ENCODE data around the gene PLCH1.

DNA sequence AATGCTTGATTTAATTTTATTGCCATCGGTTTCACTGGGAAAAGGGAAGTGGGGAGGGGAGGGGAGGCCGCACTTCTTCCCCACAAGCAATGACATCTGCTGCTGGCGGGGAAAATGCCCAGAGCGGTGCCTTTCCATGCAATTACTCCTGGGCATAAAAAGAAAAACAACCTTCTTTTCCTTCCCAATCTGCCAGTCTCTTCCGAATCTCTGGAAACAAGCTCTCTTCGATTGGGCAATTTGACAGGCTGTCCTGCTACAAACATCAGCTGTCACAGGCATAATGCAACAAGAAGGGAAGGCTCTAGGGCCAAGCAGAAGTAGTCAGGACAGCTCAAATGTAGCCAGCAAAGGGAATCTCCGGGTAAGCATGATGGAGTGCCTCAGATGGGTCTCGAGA, 358.0 kb downstream of the PLCH1 start:
- TF ChIP-seq, protein P1, sequence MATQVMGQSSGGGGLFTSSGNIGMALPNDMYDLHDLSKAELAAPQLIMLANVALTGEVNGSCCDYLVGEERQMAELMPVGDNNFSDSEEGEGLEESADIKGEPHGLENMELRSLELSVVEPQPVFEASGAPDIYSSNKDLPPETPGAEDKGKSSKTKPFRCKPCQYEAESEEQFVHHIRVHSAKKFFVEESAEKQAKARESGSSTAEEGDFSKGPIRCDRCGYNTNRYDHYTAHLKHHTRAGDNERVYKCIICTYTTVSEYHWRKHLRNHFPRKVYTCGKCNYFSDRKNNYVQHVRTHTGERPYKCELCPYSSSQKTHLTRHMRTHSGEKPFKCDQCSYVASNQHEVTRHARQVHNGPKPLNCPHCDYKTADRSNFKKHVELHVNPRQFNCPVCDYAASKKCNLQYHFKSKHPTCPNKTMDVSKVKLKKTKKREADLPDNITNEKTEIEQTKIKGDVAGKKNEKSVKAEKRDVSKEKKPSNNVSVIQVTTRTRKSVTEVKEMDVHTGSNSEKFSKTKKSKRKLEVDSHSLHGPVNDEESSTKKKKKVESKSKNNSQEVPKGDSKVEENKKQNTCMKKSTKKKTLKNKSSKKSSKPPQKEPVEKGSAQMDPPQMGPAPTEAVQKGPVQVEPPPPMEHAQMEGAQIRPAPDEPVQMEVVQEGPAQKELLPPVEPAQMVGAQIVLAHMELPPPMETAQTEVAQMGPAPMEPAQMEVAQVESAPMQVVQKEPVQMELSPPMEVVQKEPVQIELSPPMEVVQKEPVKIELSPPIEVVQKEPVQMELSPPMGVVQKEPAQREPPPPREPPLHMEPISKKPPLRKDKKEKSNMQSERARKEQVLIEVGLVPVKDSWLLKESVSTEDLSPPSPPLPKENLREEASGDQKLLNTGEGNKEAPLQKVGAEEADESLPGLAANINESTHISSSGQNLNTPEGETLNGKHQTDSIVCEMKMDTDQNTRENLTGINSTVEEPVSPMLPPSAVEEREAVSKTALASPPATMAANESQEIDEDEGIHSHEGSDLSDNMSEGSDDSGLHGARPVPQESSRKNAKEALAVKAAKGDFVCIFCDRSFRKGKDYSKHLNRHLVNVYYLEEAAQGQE (IDR thresholded peaks at IDR 0.05; ENCODE audit: borderline replicate concordance in 1 of 2, low read depth in 1 of 2, low read length in 2 of 2): no peak
- TF ChIP-seq NFIC (IDR thresholded peaks at IDR 0.05; ENCODE audit: low read length) (no peak), MXI1 (IDR thresholded peaks at IDR 0.05; ENCODE audit: borderline replicate concordance, low read depth, low read length) (no peak), EP300 (IDR thresholded peaks at IDR 0.05; ENCODE audit: low read depth in 2 of 2, low read length in 2 of 2) (no peak), EP300 (CRISPR knock-in tag; IDR thresholded peaks at IDR 0.05; ENCODE audit: borderline replicate concordance) (no peak), MAZ (IDR thresholded peaks at IDR 0.05; ENCODE audit: borderline replicate concordance, low read depth, low read length) (no peak), MAZ (CRISPR knock-in tag; IDR thresholded peaks at IDR 0.05; ENCODE audit: low read depth) (no peak), EZH2 (conservative IDR thresholded peaks at IDR 0.05; ENCODE audit: low read depth, low read length) (no peak), CREB3 (CRISPR knock-in tag; IDR thresholded peaks at IDR 0.05) (no peak)

All from HepG2 (cell line).